ENCODE measurements around the gene PLEKHD1. TPM values are rescaled to one million over a fixed set of nuclear protein-coding genes. Genes with fewer than 3 reads are reported as not detected.
A peak's percentile ranks its signal among the peaks of the same experiment; 100 is the strongest.

Gene PLEKHD1
- total and polyA plus RNA-seq, 7 donors = 0.01 to 0.69 (median 0.04) TPM; not detected in 1

DNA sequence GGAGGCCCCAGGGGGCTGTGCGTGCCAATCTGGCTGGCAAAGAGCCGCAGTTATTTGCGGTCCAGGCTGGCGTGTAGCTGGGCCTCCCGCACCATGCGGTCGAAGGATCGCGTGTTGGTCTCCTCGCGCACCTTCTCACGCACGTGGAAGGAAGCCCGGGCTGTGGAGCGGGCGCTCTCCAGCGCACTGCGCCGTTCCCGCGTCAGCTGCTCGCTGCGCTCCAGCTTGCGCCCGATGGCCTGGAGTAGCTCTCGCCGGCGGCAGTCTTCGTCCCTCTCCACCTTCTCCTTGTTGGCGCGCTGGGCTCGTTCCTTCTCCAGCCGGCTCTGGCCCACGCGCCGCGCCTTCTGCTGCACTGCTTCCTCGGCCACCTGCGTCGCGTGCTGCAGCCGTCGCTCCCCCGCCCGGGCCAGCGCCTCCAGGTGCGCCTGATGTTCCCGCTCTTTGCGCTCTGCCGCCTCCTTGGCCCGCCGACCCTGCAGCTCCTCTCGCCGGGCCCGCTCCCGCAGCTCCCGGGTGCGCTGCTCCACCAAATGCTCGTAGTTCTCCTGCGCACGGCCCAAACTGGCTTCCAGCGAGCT lies 87.0 kb downstream of the PLEKHD1 start:
- TF ChIP-seq, protein P1, sequence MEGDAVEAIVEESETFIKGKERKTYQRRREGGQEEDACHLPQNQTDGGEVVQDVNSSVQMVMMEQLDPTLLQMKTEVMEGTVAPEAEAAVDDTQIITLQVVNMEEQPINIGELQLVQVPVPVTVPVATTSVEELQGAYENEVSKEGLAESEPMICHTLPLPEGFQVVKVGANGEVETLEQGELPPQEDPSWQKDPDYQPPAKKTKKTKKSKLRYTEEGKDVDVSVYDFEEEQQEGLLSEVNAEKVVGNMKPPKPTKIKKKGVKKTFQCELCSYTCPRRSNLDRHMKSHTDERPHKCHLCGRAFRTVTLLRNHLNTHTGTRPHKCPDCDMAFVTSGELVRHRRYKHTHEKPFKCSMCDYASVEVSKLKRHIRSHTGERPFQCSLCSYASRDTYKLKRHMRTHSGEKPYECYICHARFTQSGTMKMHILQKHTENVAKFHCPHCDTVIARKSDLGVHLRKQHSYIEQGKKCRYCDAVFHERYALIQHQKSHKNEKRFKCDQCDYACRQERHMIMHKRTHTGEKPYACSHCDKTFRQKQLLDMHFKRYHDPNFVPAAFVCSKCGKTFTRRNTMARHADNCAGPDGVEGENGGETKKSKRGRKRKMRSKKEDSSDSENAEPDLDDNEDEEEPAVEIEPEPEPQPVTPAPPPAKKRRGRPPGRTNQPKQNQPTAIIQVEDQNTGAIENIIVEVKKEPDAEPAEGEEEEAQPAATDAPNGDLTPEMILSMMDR (IDR thresholded peaks at IDR 0.05) = no peak
- intact Hi-C loops (cut with DNase I) = loop anchor here (5.0 kb wide), 2 partner anchors 34 to 329 kb away; no protein-coding TSS in a partner anchor
- Histone ChIP-seq H3K4me3 (peak overlapping the region; percentile 66), H3K27ac (no peak overlapping the region), H3K9me3 (no peaks in the 10 kb centered on the region), H3K36me3 (ENCODE audit: insufficient read depth in 1 of 2, low read depth in 1 of 2) (no peaks in the 10 kb centered on the region), H3K27me3 (ENCODE audit: insufficient read depth in 3 of 3, low read length in 2 of 3) (peaks cover 0 to 94% (median 25%) of the 10 kb centered on the region in 3 donors), H3K4me1 (peaks cover 29% of the 10 kb centered on the region)
- DNase-seq (no peak), ATAC-seq (peak in 2 of 4 donors; percentile 7 to 30)
- 15 to 20% (median 17%) methylated on average over 47 to 62 of the region's 62 CpGs for WGBS, 3 donors

DNA sequence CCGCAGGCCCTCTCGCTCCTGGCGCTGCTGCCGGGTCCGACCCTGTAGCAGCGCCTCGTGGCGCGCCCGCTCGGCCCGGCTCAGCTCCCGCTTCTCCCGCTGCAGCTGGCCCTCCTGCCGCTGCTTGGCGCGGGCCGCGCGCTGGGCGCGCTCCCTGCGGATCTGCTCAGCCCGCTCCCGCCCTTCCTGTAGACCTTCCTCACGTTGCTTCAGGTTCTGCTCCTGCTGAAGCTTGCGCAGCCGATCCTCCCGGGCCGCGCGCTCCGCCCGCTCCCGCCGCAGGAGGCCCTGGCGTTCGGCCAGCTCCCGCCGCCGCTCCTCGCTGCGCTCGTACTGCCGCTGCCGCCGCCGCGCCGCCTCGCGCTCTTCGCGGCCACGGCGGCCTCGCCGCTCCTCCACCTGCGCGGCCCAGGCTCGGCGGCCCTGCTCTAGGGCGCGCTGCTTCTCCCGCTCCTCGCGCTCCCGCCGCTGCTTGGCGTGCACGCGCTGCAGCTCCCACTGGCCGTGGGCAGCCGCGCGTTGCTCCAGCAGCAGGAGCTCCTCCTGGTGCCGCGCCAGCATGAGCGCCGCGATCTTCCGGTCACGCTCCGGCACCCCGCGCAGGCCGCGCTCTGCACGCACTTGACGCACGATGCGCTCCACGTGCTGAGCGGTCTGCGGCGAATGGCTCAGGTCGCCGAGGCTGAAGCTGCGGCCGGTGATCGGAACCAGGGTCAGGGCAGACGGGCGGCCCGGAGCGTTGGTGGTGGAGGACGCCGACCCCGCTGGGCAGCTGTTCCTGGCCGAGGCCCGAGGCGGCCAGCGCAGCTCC lies 87.7 kb downstream of the PLEKHD1 start:
- TF ChIP-seq, protein P1 (IDR thresholded peaks at IDR 0.05) = no peak
- Histone ChIP-seq H3K9me3 (no peaks in the 10 kb centered on the region), H3K36me3 (ENCODE audit: insufficient read depth in 1 of 2, low read depth in 1 of 2) (no peaks in the 10 kb centered on the region), H3K27ac (no peak overlapping the region), H3K4me1 (peaks cover 29% of the 10 kb centered on the region), H3K4me3 (peak overlapping the region; percentile 66), H3K27me3 (ENCODE audit: insufficient read depth in 3 of 3, low read length in 2 of 3) (peaks cover 0 to 95% (median 26%) of the 10 kb centered on the region in 3 donors)
- ATAC-seq (peak; percentile 37 to 64 (median 54)), DNase-seq (peak in 1 of 2 donors; percentile 28)
- WGBS, 3 donors = 4 to 6% (median 6%) methylated on average over 93 to 112 of the region's 112 CpGs
- intact Hi-C loops (cut with DNase I) = loop anchor here (5.0 kb wide), 2 partner anchors 35 to 330 kb away; no protein-coding TSS in a partner anchor

DNA sequence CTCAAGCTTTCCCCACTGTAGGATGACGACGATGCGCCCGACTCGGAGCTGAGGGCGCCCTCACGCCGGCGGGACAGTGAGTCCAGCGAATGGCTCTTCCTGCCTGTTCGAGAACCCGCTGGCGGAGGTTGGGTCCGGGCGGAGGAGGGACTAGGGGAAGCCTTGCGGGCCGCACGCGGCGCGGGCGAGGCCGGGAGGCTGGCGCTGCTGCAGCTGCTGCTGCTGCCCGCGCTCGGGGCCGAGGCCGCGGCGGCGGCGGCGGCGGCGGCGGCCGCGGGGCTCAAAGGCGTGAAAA lies 88.3 kb downstream of the PLEKHD1 start:
- WGBS, 3 donors = 13 to 27% (median 24%) methylated on average over 26 to 40 of the region's 40 CpGs
- no peaks in the 10 kb centered on the region for H3K9me3 ChIP-seq
- H3K4me1 ChIP-seq = peaks cover 29% of the 10 kb centered on the region
- H3K27ac ChIP-seq = no peak overlapping the region
- intact Hi-C loops (cut with DNase I) = loop anchor here (5.0 kb wide), 2 partner anchors 35 to 330 kb away; no protein-coding TSS in a partner anchor
- ATAC-seq = no peak
- H3K27me3 ChIP-seq (ENCODE audit: insufficient read depth in 3 of 3, low read length in 2 of 3) = peaks cover 0 to 93% (median 26%) of the 10 kb centered on the region in 3 donors
- TF ChIP-seq, protein P1 (IDR thresholded peaks at IDR 0.05) = no peak
- peak overlapping the region; percentile 66 for H3K4me3 ChIP-seq
- H3K36me3 ChIP-seq (ENCODE audit: insufficient read depth in 1 of 2, low read depth in 1 of 2) = no peaks in the 10 kb centered on the region
- DNase-seq = no peak

DNA sequence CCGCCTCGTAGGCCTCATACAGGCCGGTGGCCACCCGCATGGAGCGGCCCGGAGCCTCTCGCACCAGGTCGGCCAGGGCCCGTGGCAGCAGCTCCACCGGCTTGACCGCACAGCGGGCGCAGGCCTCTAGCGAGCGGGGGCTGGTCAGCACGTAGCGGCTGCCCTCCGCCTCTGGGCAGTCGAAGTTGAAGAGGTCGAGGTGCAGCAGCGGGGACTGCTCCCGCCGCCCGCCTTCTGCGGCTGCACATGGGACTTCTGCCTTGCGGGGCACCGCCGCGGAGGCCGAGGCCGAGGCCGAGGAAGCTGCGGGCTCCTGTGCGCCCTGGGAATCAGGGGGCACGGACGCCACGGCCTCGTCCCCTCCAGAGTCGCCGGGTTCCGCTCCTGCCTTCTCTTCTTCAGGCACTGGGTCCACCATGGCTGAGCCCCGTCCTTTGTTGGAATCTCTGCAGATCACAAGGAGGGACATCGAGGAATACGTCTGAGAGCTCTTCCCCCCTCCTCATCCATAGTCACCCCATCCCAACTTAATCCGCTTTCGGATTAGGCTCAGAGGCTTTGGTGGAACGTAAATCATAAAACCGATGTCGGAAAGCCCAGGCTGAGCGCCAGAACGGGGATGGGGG lies 88.8 kb downstream of the PLEKHD1 start:
- DNase-seq = peak in 1 of 2 donors; percentile 13
- no peaks in the 10 kb centered on the region for H3K36me3 ChIP-seq (ENCODE audit: insufficient read depth in 1 of 2, low read depth in 1 of 2)
- intact Hi-C loops (cut with DNase I) = loop anchor here (5.0 kb wide), 2 partner anchors 36 to 331 kb away; no protein-coding TSS in a partner anchor
- H3K27ac ChIP-seq = no peak overlapping the region
- 12 to 32% (median 17%) methylated on average over 45 to 51 of the region's 51 CpGs for WGBS, 3 donors
- peak overlapping the region; percentile 66 for H3K4me3 ChIP-seq
- peaks cover 29% of the 10 kb centered on the region for H3K4me1 ChIP-seq
- H3K27me3 ChIP-seq (ENCODE audit: insufficient read depth in 3 of 3, low read length in 2 of 3) = peaks cover 0 to 87% (median 26%) of the 10 kb centered on the region in 3 donors
- TF ChIP-seq, protein P1 (IDR thresholded peaks at IDR 0.05) = no peak
- no peak for ATAC-seq
- no peaks in the 10 kb centered on the region for H3K9me3 ChIP-seq

Data from psoas muscle (tissue), 8 donors.